ENCODE results near the gene MPHOSPH6.
A peak's percentile ranks its signal among the peaks of the same experiment; 100 is the strongest.
"Not testable (repeated sequence)": the region's sequence is repeated elsewhere in the genome, so short reads cannot be mapped to it uniquely, and the experiment has no call there.

The MPHOSPH6 gene

DNA sequence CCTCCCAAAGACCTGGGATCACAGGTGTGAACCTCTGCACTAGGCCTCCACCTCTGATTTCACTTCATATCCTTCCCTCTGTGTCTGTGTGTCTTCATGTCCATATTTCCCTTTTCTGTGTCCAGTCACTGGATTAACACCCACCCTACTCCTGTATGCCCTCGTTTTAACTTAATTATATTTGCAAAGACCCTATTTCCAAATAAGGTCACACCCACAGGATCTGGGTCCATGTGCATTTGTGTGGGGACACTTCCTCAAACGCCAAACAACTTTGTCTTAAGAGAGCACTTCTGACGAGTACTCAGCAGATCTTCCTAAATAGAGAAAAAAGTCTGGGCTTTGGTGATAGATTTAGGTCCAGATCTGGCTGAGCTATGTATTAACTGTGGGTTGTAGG is 56.3 kb downstream of the MPHOSPH6 start:
- no peak for DNase-seq

DNA sequence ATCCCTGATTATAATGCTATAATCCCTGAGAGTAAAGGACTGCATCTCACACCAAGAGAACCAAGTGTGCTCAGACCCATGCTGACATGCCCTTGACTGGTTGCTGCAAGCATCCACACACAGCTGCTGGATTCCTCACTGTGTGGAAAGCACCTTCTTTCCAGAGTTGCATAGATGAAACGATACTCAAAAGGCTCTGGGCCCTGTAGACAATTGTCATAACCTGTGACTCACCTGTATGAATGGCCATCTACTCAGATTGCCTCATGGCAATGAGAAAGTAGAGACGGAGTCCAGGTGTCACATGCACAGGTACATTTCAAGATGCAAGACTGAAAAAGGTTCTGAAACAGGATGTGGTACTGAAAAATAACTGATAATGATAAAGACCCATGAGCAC is 58.1 kb downstream of the MPHOSPH6 start:
- no peak for DNase-seq

- not testable (repeated sequence) for DNase-seq
These were observed 60.8 kb downstream of the MPHOSPH6 start for GRCh38 chr16:82109266-82109665.

GRCh38 chr16:82108774-82109173 is 61.2 kb downstream of the MPHOSPH6 start:
- no peak for DNase-seq

DNA sequence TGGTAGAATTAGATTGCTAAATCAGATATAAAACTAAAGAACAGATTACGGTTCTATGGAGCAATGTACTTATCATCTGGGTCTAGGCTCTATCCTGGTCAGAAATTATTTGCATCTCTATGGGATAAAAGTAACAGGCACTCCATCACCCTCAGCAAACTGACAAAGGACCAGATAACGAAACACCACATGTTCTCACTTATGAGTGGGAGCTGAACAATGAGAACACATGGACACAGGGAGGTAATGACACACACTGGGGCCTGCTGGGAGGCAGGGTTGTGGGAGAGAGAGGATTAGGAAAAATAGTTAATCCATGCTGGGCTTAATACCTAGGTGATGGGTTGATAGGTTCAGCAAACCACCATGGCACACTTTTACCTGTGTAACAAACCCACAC is 61.9 kb downstream of the MPHOSPH6 start:
- peak; percentile 87 for DNase-seq

GRCh38 chr16:82105107-82105506 is 64.9 kb downstream of the MPHOSPH6 start:
- no peak for DNase-seq
